ENCODE measurements around the gene ZNF782. TPM values are rescaled to one million over a fixed set of nuclear protein-coding genes. Genes with fewer than 3 reads are reported as not detected.

The ZNF782 gene
- total RNA-seq, 3 donors from 2014 or later = 5.5 to 9.6 (median 8.2) TPM

DNA sequence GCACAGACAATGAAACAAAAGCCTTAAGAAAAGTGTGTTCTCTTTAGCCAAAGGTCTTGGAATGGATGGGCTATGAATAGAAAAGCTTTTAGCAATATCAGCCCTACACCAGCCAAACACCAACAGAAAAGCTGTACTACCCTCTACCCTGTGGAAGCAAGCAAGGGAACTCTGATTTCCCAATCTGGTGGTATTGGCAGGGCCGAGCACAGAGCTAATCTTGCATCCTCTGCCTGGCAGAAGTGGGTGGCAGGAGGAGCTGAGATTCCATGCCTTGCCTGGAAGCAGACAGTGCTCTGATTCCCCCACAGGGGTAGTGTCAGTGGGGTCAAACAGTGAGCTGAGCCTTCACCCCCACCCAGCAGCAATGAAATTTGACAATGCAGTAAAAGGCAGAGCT, 29.6 kb upstream of the ZNF782 start:
- Histone ChIP-seq H3K9me3 (no peaks in the 10 kb centered on the region), H3K36me3 (ENCODE audit: low read depth) (no peaks in the 10 kb centered on the region), H3K4me3 (no peak overlapping the region), H3K4me1 (ENCODE audit: low read depth) (no peaks in the 10 kb centered on the region)
- DNase-seq (no peak), ATAC-seq (no peak)
- TF ChIP-seq, protein P1, sequence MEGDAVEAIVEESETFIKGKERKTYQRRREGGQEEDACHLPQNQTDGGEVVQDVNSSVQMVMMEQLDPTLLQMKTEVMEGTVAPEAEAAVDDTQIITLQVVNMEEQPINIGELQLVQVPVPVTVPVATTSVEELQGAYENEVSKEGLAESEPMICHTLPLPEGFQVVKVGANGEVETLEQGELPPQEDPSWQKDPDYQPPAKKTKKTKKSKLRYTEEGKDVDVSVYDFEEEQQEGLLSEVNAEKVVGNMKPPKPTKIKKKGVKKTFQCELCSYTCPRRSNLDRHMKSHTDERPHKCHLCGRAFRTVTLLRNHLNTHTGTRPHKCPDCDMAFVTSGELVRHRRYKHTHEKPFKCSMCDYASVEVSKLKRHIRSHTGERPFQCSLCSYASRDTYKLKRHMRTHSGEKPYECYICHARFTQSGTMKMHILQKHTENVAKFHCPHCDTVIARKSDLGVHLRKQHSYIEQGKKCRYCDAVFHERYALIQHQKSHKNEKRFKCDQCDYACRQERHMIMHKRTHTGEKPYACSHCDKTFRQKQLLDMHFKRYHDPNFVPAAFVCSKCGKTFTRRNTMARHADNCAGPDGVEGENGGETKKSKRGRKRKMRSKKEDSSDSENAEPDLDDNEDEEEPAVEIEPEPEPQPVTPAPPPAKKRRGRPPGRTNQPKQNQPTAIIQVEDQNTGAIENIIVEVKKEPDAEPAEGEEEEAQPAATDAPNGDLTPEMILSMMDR (IDR thresholded peaks at IDR 0.05) = no peak
- intact Hi-C loops (cut with DNase I, micrococcal nuclease) = no loop called here

GRCh38 chr9:96877269-96877668, 23.0 kb upstream of the ZNF782 start:
- Histone ChIP-seq H3K9me3 (no peaks in the 10 kb centered on the region), H3K4me3 (no peak overlapping the region), H3K4me1 (ENCODE audit: low read depth) (no peaks in the 10 kb centered on the region), H3K36me3 (ENCODE audit: low read depth) (no peaks in the 10 kb centered on the region)
- TF ChIP-seq, protein P1 (IDR thresholded peaks at IDR 0.05) = no peak
- no peak for ATAC-seq
- DNase-seq = no peak
- intact Hi-C loops (cut with DNase I, micrococcal nuclease) = no loop called here

DNA sequence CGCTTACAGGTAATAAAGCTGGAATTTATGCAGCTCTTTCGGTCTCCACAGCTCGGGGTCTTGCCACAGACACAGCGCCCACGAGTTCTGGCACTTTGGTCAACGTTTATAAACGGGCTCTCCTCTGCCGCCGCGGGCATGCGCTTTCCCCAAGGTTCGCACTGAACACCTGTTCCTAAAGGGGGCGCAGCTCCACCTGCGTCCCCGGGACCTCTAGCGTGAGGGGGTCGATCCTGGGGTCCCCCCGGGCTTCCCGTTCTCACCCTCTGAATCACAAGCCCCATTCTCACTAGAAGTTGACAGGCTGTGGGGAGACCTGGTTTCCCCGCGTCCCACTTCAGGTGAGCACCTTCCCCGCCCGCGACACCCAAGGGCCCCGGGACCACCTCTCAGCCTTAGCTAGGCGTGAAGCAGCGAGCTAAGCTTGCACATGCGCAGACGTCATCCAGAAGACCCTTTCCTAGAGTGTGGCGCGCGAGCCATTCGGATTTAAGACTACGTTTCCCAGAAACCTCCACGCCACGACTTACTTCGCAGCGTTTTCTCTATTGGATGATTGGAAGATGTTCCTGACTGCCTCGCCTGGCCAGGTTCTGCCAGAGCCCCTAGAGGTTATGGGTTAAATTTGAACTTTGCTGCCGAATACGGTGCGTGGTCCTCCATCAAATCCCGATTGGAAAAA, 21.3 kb upstream of the ZNF782 start:
- no peaks in the 10 kb centered on the region for H3K9me3 ChIP-seq
- no peaks in the 10 kb centered on the region for H3K36me3 ChIP-seq (ENCODE audit: low read depth)
- H3K4me3 ChIP-seq = peak overlapping the region; percentile 20
- DNase-seq (peak; percentile 76 to 79 (median 77)), ATAC-seq (peak; percentile 71)
- intact Hi-C loops (cut with DNase I, micrococcal nuclease) = no loop called here
- no peaks in the 10 kb centered on the region for H3K4me1 ChIP-seq (ENCODE audit: low read depth)
- TF ChIP-seq, protein P1 (IDR thresholded peaks at IDR 0.05) = no peak

- peak; percentile 94 for ATAC-seq
- intact Hi-C loops (cut with DNase I, micrococcal nuclease) = no loop called here
Measured at GRCh38 chr9:96874947-96875460, 20.7 kb upstream of the ZNF782 start.

GRCh38 chr9:96874201-96874785, 20.0 kb upstream of the ZNF782 start:
- DNase-seq = no peak
- Histone ChIP-seq H3K36me3 (ENCODE audit: low read depth) (no peaks in the 10 kb centered on the region), H3K9me3 (no peaks in the 10 kb centered on the region), H3K4me3 (no peak overlapping the region), H3K4me1 (ENCODE audit: low read depth) (peaks cover 3% of the 10 kb centered on the region)
- intact Hi-C loops (cut with DNase I, micrococcal nuclease) = no loop called here
- TF ChIP-seq, protein P1 (IDR thresholded peaks at IDR 0.05) = no peak
- ATAC-seq = no peak

More at GRCh38 chr9:96874947-96875460, 20.7 kb upstream of the ZNF782 start:
- Histone ChIP-seq H3K4me3 (peak overlapping the region; percentile 20), H3K9me3 (no peaks in the 10 kb centered on the region), H3K36me3 (ENCODE audit: low read depth) (no peaks in the 10 kb centered on the region), H3K4me1 (ENCODE audit: low read depth) (no peaks in the 10 kb centered on the region)
- DNase-seq = peak; percentile 62 to 78 (median 67)
- TF ChIP-seq, protein P1 (IDR thresholded peaks at IDR 0.05) = no peak

Measured in mucosa of descending colon (tissue), 3 donors.